Lower leg skin (tissue), 4 donors: ENCODE data around the gene KIT. TPM values are rescaled to one million over a fixed set of nuclear protein-coding genes. Genes with fewer than 3 reads are reported as not detected.

ENCODE experiments used
- DNase-seq, 2 donors: peaks; one replicate each; pipeline ENCODE4 v3.0.0-alpha.2; 2019; ENCODE audit warnings: low spot score in 2 of 2
- H3K4me3 ChIP-seq: fragments of 200-600 bp; sonication (generic); 2 replicates; pipeline ENCODE4 v1.5.1; 2017; ENCODE audit warnings: mild to moderate bottlenecking, low read depth; ENCODE audit not compliant: poor library complexity, severe bottlenecking
- POLR2A ChIP-seq, 2 donors: fragments of 450-650 bp; IDR thresholded peaks; one replicate each; pipeline ENCODE4 v1.6.1; 2016 to 2017; ENCODE audit warnings: antibody characterized with exemption in 2 of 2, mild to moderate bottlenecking in 1 of 2, moderate library complexity in 1 of 2
- WGBS, 2 donors: methylation state at CpG; one replicate each; pipeline ENCODE4 v1.1.5; 2018; 5-methylcytosine and 5-hydroxymethylcytosine counted together
- intact Hi-C: fragments of 100-400 bp; cut with DNase I; formaldehyde crosslinking; loops from one replicate; pipeline ENCODE4 v1.15.0; 2023; ENCODE audit warnings: low total_unique reads
- total RNA-seq, 4 donors: library from RNA; depleted of rRNA; stranded (reverse); fragments of >200 nt; gene quantifications; one replicate each; pipeline ENCODE4 v1.1.0, GENCODE V29; 2016
- TF ChIP-seq, protein P1 (sequence below), 3 donors: fragments of 450-650 bp; IDR thresholded peaks; one replicate each; pipeline ENCODE4 v1.5.1; 2016; ENCODE audit warnings: antibody characterized with exemption in 3 of 3, mild to moderate bottlenecking in 3 of 3, moderate library complexity in 2 of 3

The KIT gene
- total RNA-seq, 4 donors from 2014 or later: 26.1 to 54.7 (median 36.2) TPM

DNA sequence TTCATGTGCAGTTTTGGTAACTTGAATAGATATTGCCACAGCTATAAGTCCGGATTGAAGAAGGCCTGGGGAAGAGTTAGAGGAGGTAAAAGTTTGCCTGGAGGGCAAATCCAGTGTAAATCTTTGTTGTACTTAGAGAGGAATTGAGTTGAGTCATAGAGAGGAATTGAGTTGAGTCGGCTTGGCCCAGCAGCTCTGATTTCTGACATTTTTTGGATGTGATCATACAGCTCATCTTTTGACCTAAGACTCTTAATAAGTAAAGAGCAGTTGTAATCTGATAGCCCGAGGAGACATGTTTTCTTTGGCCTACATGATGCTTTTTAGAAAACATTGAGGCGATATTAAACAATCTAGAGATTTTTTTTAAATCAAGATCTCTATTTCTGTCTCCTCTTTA lies 3.9 kb downstream of the KIT start:
- 44 to 48% methylated on average over 4 of the region's 4 CpGs for WGBS, 2 donors
- intact Hi-C loops: no loop called here
- TF ChIP-seq, protein P1, sequence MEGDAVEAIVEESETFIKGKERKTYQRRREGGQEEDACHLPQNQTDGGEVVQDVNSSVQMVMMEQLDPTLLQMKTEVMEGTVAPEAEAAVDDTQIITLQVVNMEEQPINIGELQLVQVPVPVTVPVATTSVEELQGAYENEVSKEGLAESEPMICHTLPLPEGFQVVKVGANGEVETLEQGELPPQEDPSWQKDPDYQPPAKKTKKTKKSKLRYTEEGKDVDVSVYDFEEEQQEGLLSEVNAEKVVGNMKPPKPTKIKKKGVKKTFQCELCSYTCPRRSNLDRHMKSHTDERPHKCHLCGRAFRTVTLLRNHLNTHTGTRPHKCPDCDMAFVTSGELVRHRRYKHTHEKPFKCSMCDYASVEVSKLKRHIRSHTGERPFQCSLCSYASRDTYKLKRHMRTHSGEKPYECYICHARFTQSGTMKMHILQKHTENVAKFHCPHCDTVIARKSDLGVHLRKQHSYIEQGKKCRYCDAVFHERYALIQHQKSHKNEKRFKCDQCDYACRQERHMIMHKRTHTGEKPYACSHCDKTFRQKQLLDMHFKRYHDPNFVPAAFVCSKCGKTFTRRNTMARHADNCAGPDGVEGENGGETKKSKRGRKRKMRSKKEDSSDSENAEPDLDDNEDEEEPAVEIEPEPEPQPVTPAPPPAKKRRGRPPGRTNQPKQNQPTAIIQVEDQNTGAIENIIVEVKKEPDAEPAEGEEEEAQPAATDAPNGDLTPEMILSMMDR (IDR thresholded peaks at IDR 0.05): no peak
- TF ChIP-seq POLR2A (IDR thresholded peaks at IDR 0.05): no peak
- H3K4me3 ChIP-seq: no peak overlapping the region
- DNase-seq: no peak

DNA sequence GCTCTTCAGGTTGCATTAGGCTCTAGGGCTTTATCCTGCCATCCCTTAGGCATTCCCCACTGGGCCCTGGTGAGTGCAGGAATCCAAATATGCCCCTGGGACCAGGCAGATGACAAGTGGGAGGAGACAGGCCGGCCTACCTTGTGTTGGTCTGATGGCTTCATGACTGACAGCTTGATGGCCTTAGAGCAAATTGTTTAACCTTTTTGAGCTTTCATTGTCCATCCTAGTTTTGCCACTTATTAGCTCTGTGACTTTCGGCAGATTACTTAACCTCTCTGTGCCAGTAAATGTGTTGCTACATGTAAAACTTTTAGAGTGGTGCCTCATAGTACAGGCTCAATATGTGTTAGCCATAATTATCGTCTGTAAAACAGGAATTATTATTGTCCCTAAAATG lies 4.4 kb downstream of the KIT start:
- intact Hi-C loops: no loop called here
- WGBS, 2 donors: 89 to 91% methylated on average over 3 of the region's 3 CpGs
- no peak for DNase-seq
- H3K4me3 ChIP-seq: no peak overlapping the region
- no peak for TF ChIP-seq POLR2A (IDR thresholded peaks at IDR 0.05)
- TF ChIP-seq, protein P1 (IDR thresholded peaks at IDR 0.05): no peak

DNA sequence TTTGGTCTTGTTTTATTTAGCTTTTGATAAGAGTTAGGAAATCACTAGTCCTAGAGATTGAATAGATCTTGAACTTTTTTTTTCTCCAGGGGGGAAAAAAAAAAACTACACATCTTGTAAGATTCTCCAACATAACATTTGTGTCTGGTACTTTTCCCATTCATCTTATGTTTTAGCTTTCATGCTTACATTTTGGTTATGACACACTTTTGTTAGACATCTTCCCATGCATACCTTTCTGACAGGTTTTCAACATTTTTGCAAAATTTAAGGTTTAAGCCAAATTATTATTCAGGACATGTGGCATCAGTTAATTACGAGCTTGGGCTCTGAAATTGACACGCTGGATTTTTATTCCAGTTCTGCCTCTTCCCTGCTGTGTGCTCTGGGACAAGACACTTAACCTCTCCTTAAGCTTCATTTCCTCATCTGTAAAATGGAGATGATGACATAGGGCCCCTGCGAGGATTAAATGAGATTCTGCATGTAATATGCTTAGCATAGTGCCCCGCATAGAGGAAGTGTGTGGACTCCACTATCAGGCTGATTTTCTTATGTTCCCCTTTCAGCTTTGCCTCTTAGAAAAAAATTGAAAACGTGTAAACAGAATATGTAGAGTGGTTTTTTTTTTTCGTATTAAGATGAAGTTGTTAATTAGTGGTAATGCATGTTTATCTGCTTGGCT lies 5.3 kb downstream of the KIT start:
- 59 to 61% methylated on average over 6 of the region's 6 CpGs for whole genome bisulfite sequencing, 2 donors
- H3K4me3 ChIP-seq: no peak overlapping the region
- TF ChIP-seq POLR2A (IDR thresholded peaks at IDR 0.05): no peak
- TF ChIP-seq, protein P1 (IDR thresholded peaks at IDR 0.05): no peak
- intact Hi-C loops: no loop called here
- DNase-seq: no peak

DNA sequence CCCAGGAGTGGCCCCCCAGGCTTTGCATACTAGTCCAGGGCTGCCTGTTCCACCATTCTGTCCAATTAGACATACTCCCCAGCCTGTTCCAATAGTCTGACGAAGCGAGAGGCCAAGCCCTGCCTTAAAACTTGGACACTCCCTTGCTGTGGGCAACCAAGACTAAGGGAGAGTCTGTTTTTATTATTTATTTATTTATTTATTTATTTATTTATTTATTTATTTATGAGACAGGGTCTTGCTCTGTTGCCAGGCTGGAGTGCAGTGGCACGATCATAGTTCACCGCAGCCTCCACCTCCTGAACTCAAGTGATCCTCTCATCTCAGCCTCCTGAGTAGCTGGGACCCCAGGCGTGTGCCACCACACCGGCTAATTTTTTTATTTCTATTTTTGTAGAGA lies 6.6 kb downstream of the KIT start:
- no peak for DNase-seq
- H3K4me3 ChIP-seq: no peak overlapping the region
- TF ChIP-seq POLR2A (IDR thresholded peaks at IDR 0.05): no peak
- TF ChIP-seq, protein P1 (IDR thresholded peaks at IDR 0.05): no peak
- intact Hi-C loops: no loop called here
- 91 to 97% methylated on average over 6 of the region's 6 CpGs for WGBS, 2 donors

DNA sequence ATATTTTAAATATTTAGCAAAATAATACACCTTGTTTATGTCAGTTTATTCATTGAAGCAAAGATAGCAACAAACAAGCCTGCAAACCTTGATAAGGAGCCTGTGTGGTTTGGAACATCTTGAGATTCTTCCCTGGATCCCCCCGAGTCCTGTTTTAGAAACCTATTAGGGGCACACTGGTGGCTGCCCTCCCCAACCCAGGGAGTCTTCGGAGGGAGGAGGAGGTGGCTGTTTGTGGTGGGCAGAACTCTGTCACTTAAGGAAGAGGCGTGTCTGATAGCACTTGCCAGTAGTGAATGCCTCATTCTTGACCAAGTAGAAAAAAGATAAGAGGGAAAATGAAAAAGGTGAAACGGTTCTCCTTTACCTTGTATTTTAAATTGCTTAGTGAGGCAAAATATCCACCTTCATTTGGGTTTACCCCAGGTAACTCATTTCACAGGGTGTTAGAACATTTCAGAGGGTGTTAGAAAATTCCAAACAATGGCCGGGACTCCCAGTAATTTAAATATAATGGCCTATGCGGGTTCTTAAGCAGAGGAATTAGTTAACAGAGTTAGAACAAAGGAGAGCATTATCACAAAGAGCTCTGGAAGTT lies 10.4 kb downstream of the KIT start:
- intact Hi-C loops: no loop called here
- TF ChIP-seq, protein P1 (IDR thresholded peaks at IDR 0.05): no peak
- TF ChIP-seq POLR2A (IDR thresholded peaks at IDR 0.05): no peak
- no peak for DNase-seq
- no peak overlapping the region for H3K4me3 ChIP-seq
- 60 to 65% methylated on average over 6 of the region's 6 CpGs for WGBS, 2 donors
